GM19324 (cell line): ENCODE results near the gene AIP.

Experiments used
- ATAC-seq: cut with Tn5 transposase; IDR thresholded peaks from one replicate; pipeline ENCODE4 v1.9.1; 2021; ENCODE audit warnings: mild to moderate bottlenecking, moderate library complexity; ENCODE audit not compliant: unreplicated experiment, low FRiP score

AIP gene

DNA sequence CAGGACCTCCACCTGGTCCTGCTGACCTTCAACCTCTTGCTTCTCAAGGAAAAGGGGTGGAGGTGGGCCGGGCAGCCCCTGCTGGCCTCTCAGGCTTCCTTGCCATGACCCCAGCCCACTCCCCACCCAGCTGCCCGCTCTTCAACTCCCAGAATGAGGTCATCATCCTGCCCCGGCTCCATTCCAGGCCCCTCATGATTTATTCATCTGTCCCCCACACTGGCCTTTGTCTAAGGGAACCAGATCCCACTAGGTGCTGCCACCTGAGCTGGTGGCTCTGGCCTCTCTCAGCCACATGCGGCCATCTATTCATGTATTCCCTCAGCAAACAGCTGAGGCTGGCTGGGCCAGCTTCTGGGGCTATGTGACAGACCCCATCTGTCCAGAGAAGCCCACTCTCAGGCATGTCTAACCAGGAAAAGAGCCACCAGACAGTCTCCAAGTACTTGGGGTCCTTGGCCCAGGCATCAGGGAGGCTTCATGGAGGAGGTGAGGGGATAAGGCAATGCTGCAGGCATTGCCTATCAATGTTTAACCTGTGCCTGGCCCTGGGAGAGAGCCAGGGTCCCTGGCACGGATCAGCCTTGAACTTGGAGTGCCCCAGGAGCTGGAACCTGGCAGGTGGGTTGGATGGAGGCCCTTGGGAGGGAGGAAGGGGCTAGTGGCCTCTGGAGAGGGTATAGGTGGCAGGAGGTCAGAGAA, 42.6 kb downstream of the AIP start:
- no peak for ATAC-seq

DNA sequence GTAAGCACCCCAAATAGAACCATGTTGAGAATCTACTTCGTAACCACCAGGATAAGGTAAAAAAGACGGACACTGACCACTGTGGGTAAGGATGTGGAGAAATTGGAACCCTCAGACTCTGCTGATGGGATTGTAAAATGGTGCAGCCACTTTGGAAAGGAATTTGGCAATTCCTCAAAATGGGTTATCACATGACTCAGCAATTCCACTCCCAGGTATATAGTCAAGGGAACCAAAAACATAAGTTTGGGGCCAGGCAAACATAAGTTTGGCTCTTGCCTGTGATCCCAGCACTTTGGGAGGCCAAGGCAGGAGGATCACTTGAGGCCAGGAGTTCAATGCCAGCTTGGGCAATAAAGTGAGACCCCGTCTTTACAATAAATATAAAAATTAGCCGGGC, 45.5 kb downstream of the AIP start:
- no peak for ATAC-seq

DNA sequence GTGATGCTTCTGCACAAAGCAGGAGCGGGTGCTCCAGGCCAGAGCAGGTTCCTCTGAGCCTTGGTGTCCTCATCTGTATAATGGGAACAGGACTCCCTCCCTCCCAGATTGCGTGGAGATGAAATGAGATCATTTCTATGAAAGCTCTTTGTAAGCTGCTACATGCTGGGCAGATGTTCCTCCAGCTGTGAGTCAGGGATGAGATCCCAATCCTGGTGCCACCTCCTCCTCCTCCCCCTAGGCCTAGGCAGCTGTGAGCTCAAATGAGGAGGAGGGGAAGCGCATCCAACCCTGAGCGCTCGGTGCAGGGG, 47.4 kb downstream of the AIP start:
- no peak for ATAC-seq

DNA sequence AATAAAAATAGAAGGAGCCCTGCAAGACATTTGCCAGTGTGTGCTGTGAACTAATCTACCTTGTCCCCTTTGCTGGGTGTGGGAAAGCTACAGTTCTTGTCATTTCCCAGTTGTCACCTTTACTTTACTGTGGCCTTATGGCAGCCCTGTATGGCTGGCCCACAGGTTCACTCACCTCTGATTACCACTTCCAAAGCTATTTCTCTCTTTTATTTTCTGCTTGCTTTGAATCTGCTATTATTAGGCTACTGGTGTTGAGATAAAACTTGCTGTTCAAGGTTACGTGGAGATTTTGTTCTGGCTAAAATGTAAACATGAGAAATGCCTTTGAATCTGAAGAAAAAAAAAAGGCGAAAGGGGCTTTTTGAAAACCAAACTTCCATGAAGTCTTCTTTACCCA, 50.1 kb downstream of the AIP start:
- no peak for ATAC-seq

DNA sequence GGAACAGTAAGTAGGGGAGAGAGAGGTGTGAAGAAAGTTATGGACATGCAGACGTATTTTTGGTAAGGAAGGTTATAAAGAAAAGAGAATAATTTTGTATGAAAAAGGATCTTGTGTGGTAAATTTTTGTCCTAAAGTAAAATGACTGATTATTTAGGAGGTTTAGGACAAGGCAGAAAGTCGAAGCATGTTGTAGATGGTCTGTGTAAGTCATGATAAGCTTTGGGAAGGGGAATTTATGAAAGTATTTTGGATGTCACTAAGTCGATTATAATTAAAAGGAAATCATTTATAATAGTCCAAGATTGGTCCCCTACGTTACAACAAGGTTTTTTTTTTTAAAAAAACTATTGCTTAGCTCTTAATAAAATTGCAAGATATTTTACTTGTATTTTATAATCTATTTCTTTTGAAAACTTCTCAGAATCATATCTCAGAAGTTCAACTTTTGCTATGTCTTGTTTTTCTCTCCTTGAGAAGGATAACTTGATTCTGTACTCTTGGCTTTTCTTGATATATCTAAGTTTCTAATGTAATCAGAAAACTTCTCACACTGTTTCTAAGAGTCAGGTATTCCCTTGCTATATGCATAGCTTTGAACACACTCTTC, 51.3 kb downstream of the AIP start:
- no peak for ATAC-seq

DNA sequence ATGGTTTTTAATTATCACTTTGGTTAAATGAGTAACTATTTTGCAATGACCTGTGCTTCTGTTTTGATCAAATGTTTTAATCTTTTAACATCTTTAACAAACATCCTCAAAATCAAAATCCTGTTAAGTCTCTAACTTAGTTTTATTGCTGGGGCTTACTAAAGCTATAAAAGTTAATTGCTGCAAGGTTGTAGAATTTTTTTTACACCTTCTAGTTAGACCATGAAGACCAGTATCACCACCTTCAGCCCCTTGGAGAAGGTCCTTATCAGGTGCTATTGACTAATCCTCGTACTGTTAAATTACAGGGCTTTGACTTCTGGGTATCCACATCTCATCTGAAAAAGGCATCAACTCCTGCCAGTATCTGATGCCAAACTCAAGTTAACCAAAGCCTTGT, 52.7 kb downstream of the AIP start:
- ATAC-seq: no peak

DNA sequence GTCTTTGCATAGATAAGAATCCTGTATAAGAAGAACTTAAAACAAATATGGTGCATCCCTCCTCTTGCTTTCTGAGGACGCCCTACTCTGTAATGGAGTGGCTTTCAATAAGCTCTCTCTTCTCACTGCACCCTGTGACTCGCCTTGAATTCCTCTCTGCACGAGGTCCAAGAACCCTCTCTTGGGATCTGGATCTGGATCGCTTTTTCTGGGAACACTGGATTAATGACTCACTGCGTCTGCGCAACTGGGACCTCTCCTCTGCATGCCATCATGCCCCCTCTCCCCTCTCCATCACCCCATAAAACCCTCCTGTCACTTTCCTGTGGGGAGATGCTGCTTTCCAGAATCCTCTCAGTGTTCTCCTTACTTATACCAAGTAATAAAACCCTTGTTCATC, 55.5 kb downstream of the AIP start:
- no peak for ATAC-seq

DNA sequence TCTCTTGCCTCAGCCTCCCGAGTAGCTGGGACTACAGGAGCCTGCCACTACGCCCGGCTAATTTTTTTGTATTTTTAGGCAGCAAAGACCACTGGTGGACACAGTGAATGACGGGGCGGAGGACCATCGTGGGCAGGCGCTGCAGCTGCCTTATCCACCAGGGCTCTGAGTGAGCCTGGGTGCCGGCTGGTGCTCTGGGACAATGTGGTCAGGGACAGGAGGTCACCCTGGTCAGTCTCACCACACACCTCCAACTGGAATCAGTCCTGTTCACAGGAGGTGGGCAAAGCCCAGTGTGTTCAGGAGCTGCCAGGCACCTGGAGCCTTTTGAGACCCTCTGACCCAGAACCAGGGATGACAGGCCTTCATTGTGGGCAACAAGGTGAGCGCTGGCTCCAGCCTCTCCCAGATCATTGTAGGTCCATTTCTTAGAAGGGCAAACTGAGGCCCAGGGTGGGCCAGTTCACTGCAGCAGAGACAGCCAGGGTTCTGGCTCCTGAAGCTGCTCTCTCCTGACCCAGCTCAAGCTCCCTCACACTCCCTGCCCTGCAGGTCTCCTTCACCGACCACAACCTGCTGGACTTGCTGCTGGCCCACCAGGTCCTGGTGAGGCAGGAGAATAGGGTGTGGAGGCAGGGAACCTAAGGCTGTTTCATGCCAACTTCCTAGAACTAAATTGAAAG, 56.1 kb downstream of the AIP start:
- no peak for ATAC-seq

DNA sequence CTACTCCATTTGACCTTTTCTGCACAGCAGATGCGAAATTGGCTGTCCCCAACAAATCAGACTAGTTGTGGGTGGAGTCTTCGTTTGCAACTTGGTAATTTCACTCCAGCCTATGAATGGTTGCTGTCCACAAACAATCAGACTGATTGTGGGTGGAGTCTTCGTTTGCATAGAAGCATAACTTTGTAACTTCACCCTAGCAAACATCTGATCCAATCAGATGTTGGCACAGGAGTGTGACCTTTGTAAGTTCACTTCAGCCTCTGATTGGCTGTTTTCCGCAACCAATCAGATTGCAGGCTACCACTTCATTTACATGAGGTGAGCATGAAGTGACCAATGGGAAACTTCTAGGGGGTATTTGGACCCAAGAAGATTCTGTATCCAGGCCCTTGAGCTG, 56.7 kb downstream of the AIP start:
- no peak for ATAC-seq
